Suprapubic skin (tissue), 4 donors: Measurements from ENCODE around the gene MIS12. TPM values are rescaled to one million over a fixed set of nuclear protein-coding genes. Genes with fewer than 3 reads are reported as not detected.

Experiments used
- DNase-seq, 2 donors: peaks; one replicate each; pipeline ENCODE4 v3.0.0-alpha.2; 2019; ENCODE audit warnings: low spot score in 2 of 2
- H3K27ac ChIP-seq: fragments of 200-600 bp; sonication (generic); one replicate; pipeline ENCODE4 v1.5.1; 2019
- H3K27me3 ChIP-seq: fragments of 200-600 bp; sonication (generic); one replicate; pipeline ENCODE4 v1.5.1; 2019
- H3K36me3 ChIP-seq: fragments of 200-600 bp; sonication (generic); one replicate; pipeline ENCODE4 v1.5.1; 2019
- H3K4me1 ChIP-seq: fragments of 200-600 bp; sonication (generic); one replicate; pipeline ENCODE4 v1.5.1; 2019
- H3K4me3 ChIP-seq: fragments of 200-600 bp; sonication (generic); one replicate; pipeline ENCODE4 v1.5.1; 2019; ENCODE audit warnings: mild to moderate bottlenecking
- H3K9me3 ChIP-seq: fragments of 200-600 bp; sonication (generic); one replicate; pipeline ENCODE4 v1.5.1; 2019
- EP300 ChIP-seq: sonication (generic); formaldehyde crosslinking; IDR thresholded peaks from one replicate; pipeline ENCODE4 v1.6.1; 2017; ENCODE audit warnings: antibody characterized with exemption
- POLR2A ChIP-seq, 2 donors: fragments of 450-650 bp; IDR thresholded peaks; one replicate each; pipeline ENCODE4 v1.6.1; 2017; ENCODE audit warnings: antibody characterized with exemption in 2 of 2, mild to moderate bottlenecking in 2 of 2, moderate library complexity in 2 of 2
- POLR2AphosphoS5 ChIP-seq, 3 donors: sonication (generic); formaldehyde crosslinking; IDR thresholded peaks; one replicate each; pipeline ENCODE4 v1.6.1; 2017; ENCODE audit warnings: antibody characterized with exemption in 3 of 3
- WGBS: methylation state at CpG from one replicate; pipeline ENCODE4 v1.1.5; 2018; 5-methylcytosine and 5-hydroxymethylcytosine counted together
- total RNA-seq, 4 donors: library from RNA; depleted of rRNA; stranded (reverse); fragments of >200 nt; gene quantifications; one replicate each; pipeline ENCODE4 v1.1.0, GENCODE V29; 2016
- TF ChIP-seq, protein P1 (sequence below), 2 donors: fragments of 200-600 bp in 1 of 2; fragments of 450-650 bp in 1 of 2; sonication (generic) in 1 of 2; IDR thresholded peaks; one replicate each; pipeline ENCODE4 v1.5.1; 2016 to 2019; ENCODE audit warnings: antibody characterized with exemption in 2 of 2, mild to moderate bottlenecking in 1 of 2, moderate library complexity in 1 of 2

MIS12 gene
- total RNA-seq, 4 donors from 2014 or later, result 5.8 to 15.2 (median 8.1) TPM

DNA sequence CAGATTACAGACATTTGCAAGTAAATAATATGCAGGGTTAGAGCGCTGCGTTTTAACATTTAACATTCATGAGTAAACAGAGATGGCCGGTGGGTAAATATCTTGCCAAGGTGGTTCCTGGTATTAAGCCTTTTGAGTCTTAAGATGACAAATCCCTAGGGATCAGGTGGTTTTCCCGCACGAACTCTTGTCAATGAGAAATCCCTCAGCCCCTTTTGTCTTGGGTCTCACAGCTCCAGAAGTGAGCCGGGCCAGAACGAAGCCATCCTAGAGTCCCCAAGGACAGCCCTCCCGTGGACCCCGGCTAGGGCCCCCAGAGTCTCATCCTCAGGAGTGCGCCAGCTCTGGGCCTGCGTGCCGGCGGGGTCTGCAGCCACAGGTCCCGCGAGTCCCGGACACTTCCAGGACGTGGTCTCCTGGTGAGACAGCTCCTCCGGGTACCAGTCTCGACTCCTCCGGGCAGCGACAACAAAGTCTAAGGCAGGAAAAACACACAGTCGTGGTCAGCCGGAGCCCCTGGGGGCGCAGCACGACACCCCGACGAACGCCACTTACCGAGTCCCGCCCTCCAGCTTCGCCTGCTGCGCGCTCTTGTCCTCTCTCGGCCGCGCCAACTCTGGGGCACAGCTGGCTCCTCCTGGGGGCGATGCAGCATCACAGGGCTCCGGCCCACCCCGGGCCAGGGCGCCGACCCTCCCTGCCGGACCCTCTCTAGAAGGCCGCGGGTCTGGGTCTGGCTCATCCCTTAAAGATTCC is 13.3 kb downstream of the MIS12 start:
- Histone ChIP-seq H3K36me3 (peaks cover 7% of the 10 kb centered on the region), H3K27ac (no peak overlapping the region), H3K4me1 (peaks cover 12% of the 10 kb centered on the region), H3K27me3 (no peaks in the 10 kb centered on the region), H3K4me3 (peak overlapping the region; percentile 53), H3K9me3 (no peaks in the 10 kb centered on the region)
- 75% methylated on average over 7 of the region's 44 CpGs for WGBS
- no peak for TF ChIP-seq EP300
- no peak for TF ChIP-seq POLR2AphosphoS5 (IDR thresholded peaks at IDR 0.05)
- TF ChIP-seq, protein P1, sequence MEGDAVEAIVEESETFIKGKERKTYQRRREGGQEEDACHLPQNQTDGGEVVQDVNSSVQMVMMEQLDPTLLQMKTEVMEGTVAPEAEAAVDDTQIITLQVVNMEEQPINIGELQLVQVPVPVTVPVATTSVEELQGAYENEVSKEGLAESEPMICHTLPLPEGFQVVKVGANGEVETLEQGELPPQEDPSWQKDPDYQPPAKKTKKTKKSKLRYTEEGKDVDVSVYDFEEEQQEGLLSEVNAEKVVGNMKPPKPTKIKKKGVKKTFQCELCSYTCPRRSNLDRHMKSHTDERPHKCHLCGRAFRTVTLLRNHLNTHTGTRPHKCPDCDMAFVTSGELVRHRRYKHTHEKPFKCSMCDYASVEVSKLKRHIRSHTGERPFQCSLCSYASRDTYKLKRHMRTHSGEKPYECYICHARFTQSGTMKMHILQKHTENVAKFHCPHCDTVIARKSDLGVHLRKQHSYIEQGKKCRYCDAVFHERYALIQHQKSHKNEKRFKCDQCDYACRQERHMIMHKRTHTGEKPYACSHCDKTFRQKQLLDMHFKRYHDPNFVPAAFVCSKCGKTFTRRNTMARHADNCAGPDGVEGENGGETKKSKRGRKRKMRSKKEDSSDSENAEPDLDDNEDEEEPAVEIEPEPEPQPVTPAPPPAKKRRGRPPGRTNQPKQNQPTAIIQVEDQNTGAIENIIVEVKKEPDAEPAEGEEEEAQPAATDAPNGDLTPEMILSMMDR (IDR thresholded peaks at IDR 0.05), result no peak
- TF ChIP-seq POLR2A (IDR thresholded peaks at IDR 0.05), result no peak
- DNase-seq, result no peak

DNA sequence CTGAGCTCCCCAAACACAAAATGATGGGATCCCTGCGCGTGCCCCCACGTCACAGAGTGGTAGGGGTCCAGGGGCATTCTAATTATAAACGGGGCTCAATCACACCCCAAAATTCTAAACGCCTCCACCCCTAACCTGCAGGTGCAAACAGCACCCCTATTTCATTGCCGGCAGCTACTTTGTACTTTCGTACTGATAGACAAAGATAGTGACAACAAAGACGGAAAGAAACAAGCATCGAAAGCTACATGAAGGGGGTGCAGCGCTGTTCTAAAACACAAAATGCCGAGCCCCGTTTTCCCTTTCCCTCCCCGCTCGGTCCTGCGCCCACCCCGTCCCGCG is 13.9 kb downstream of the MIS12 start:
- TF ChIP-seq, protein P1 (IDR thresholded peaks at IDR 0.05), result no peak
- no peak for TF ChIP-seq EP300
- TF ChIP-seq POLR2A (IDR thresholded peaks at IDR 0.05), result no peak
- TF ChIP-seq POLR2AphosphoS5 (IDR thresholded peaks at IDR 0.05), result no peak
- no peak for DNase-seq
- H3K4me3 ChIP-seq, result peak overlapping the region; percentile 53
- H3K9me3 ChIP-seq, result no peaks in the 10 kb centered on the region
- no peaks in the 10 kb centered on the region for H3K27me3 ChIP-seq
- peaks cover 12% of the 10 kb centered on the region for H3K4me1 ChIP-seq
- no peak overlapping the region for H3K27ac ChIP-seq
- peaks cover 11% of the 10 kb centered on the region for H3K36me3 ChIP-seq
- 32% methylated on average over 18 of the region's 18 CpGs for WGBS

DNA sequence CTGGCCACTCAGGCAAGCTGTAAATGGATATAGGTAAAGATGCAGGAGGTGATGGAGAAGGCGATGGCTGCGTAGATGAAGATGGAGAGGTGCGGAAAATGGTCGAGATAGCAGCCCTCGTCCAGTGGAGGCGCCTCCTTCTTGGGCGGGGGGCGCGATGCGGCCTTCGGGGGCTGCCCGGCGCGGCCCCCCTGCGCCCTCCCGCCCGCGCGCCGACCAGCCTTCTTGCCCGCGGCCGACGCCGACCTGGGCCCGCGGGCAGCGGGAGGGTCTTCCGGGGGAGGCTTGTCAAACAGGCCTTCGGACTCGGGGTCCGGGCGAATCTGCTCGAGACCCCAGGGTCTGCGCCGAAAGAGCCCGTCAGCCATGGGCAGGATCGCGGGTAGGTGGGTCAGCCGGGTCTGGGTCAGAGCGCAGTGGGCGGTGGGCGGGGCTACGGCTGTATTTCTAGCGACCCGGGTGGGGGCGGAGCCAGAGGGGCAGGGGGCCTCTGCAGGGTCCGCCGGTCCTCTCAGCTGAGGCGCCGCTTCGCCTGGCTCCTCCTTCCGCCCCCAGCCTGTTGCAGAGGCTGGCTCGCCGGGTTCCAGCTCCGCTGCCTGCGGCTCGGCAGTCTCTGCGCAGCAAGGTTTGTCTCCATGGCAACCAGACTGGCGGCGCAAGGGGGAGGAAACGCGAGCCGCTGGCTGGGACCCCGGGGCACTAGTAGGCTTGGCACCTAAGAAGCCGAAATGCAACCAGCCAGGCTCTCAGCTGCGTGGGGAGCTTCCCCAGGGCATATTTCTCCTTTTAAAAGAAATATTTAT is 14.4 kb downstream of the MIS12 start:
- peak; percentile 82 to 83 for DNase-seq
- H3K27ac ChIP-seq, result no peak overlapping the region
- WGBS, result 13% methylated on average over 42 of the region's 67 CpGs

DNA sequence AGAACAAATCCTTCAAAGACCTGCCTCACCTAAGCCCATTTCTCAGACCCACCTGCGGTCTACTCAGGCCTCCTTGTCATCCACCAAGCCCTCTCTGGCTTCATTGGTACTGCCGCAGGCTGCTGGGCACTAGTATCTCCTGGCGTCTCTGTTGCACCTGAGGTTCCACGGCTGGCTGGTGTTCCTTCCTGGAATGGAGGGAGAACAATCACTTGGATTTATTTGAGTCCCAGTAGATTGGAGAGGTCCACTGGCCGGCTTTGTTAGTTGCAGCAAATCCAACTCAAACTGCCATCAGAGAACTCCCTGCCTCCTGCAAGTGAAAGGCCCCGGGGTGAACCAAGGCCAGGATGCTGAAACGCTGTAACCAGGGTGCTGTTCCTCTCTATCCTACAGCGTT is 15.3 kb downstream of the MIS12 start:
- TF ChIP-seq POLR2AphosphoS5 (IDR thresholded peaks at IDR 0.05) (no peak), EP300 (no peak), POLR2A (IDR thresholded peaks at IDR 0.05) (no peak)
- TF ChIP-seq, protein P1 (IDR thresholded peaks at IDR 0.05), result no peak
- Histone ChIP-seq H3K27ac (no peak overlapping the region), H3K4me1 (peaks cover 12% of the 10 kb centered on the region), H3K36me3 (peaks cover 16% of the 10 kb centered on the region), H3K27me3 (no peaks in the 10 kb centered on the region), H3K4me3 (no peak overlapping the region), H3K9me3 (no peaks in the 10 kb centered on the region)
- DNase-seq, result no peak
- WGBS, result 93% methylated on average over 6 of the region's 8 CpGs

More for the DNA sequence above, 14.4 kb downstream of the MIS12 start:
- Histone ChIP-seq H3K9me3 (no peaks in the 10 kb centered on the region), H3K36me3 (peaks cover 16% of the 10 kb centered on the region), H3K4me1 (peaks cover 12% of the 10 kb centered on the region), H3K4me3 (peak overlapping the region; percentile 53), H3K27me3 (no peaks in the 10 kb centered on the region)
- TF ChIP-seq POLR2AphosphoS5 (IDR thresholded peaks at IDR 0.05) (no peak), POLR2A (IDR thresholded peaks at IDR 0.05) (no peak), EP300 (no peak)
- TF ChIP-seq, protein P1 (IDR thresholded peaks at IDR 0.05), result no peak

DNA sequence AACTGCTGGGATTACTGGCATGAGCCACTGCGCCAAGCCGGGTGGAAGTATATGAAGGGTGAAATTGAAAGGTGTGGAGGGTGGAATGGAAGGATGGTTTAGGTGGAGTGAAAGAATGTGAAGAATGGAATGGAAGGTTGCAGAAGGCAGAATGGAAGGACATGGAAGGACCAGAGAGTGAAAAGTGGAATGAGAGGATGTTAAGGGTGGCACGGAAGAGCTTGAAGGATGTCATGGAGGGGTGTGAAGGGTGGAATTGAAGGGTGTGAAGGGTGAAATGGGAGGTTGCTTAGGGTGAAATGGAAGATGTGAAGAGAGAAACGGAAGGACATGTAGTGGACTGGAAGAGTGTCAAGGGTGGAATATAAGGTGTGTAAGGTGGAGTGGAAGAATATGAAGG is 16.2 kb downstream of the MIS12 start:
- TF ChIP-seq, protein P1 (IDR thresholded peaks at IDR 0.05), result no peak
- TF ChIP-seq POLR2A (IDR thresholded peaks at IDR 0.05) (no peak), EP300 (no peak), POLR2AphosphoS5 (IDR thresholded peaks at IDR 0.05) (no peak)
- peaks cover 16% of the 10 kb centered on the region for H3K36me3 ChIP-seq
- no peaks in the 10 kb centered on the region for H3K27me3 ChIP-seq
- no peak overlapping the region for H3K27ac ChIP-seq
- H3K4me3 ChIP-seq, result no peak overlapping the region
- no peaks in the 10 kb centered on the region for H3K9me3 ChIP-seq
- H3K4me1 ChIP-seq, result peaks cover 12% of the 10 kb centered on the region
- WGBS, result 98% methylated on average over 4 of the region's 4 CpGs
- DNase-seq, result no peak
